ELF-1 (cell line): Measurements from ENCODE around the gene FOXL3.

Source experiments
- DNase-seq: peaks from one replicate; pipeline ENCODE4 v3.0.0-alpha.2; 2016; ENCODE audit warnings: low read depth, low spot score

FOXL3 gene

GRCh38 chr7:338295-339061, 48.5 kb downstream of the FOXL3 start:
- DNase-seq, result no peak

DNA sequence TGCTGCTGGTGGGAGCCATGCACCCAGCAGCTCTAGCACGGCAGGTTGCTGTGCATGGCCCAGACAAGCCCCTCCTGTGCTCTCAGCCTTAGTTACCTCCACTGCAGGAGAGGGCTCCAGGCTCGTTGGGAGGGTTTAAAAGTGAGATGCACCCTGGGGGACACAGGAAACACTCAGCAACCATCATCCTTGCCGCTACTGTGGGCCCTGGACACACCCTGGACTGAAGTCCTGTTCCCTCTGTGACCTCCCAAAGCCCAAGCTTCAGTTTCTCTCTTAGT, 49.0 kb downstream of the FOXL3 start:
- DNase-seq, result no peak

DNA sequence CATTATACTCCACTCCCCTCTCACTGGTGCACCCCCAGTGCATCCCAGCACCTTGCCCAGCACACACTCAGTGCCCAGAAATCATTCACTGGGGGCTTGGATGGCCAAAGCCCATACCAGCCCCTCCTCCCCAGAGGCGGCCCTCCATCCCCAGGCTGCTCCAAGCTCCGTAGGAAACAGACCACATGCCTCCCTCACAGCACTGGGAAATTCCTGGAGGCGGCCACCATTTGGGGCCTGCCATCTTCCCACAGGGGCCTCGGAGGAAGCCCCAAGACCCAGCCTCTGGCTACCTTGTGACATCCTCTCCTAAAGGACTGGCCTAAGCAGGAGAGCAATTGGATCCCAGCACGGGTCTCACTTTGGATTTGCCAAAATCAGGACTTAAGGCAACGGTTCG, 49.7 kb downstream of the FOXL3 start:
- DNase-seq, result no peak

DNA sequence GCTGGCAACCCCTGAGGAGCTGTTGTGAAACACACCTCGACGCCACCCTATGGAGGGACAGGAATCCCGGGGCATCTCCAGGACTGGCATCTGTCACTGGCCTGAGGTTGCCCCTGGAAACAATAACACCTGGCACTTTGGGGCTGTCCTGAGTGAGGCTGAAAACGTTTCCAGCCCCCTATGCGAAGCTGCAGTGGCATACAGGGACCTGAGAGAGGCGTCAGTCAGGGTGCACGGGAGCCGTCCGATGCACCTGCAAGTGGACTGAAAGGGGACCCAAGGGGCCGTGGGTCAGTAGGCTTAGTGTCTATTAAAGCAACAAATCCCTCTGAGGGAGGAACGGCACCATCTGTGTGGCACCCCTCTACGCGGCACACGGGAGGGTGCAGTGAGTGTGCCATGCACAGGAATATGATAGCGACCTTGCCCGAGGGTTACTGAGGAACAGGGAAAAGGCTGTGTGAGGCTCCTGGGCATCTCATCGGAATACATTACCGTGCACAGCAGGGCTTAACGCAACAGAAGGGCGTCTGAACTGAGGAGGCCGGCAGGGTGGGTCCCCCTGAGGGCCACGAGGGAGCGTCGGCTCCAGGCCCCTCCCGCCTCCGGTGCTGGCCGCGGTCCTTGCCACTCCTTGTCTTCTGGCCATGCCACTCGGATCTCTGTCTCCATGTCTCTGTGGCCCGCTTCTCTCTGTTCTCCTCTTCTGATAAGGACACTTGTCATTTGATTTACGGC, 50.4 kb downstream of the FOXL3 start:
- no peak for DNase-seq
